ENCODE data around the gene THAP6. TPM values are rescaled to one million over a fixed set of nuclear protein-coding genes. Genes with fewer than 3 reads are reported as not detected.

Gene THAP6
- total RNA-seq, 1 experiment from 2014 or later, result 11.7 TPM

GRCh38 chr4:75527482-75527881 lies 13.2 kb downstream of the THAP6 start:
- H2BK15ac ChIP-seq (ENCODE audit: low read depth, low read length), result no peak overlapping the region
- no peak overlapping the region for H3K4me2 ChIP-seq (ENCODE audit: insufficient read depth, insufficient read length, low read length)
- peaks cover 3% of the 10 kb centered on the region for H3K79me1 ChIP-seq (ENCODE audit: insufficient read depth, low read depth, low read length, poor library complexity, severe bottlenecking)
- H3K36me3 Mint-ChIP-seq (ENCODE audit: insufficient read depth in 1 of 3, low read depth in 3 of 3), result peaks cover 34 to 73% (median 70%) of the 10 kb centered on the region in 3 experiments
- H3K79me2 ChIP-seq (ENCODE audit: insufficient read depth, low read length), result no peaks in the 10 kb centered on the region
- H3K56ac ChIP-seq (ENCODE audit: insufficient read length, low read depth, low read length), result no peak overlapping the region
- no peak overlapping the region for H2BK12ac ChIP-seq (ENCODE audit: insufficient read length, low read depth, low read length)
- H3T11ph ChIP-seq (ENCODE audit: low read length), result no peak overlapping the region
- no peaks in the 10 kb centered on the region for H3K27me3 Mint-ChIP-seq (ENCODE audit: low read depth)
- H3K4me3 Mint-ChIP-seq, result no peak overlapping the region
- no peak for DNase-seq
- H3K4ac ChIP-seq (ENCODE audit: low read depth, low read length), result no peak overlapping the region
- no peak overlapping the region for H3K18ac ChIP-seq (ENCODE audit: insufficient read length, low read depth, low read length)
- no peak overlapping the region for H2BK5ac ChIP-seq (ENCODE audit: insufficient read length, low read length)
- H3K9me3 Mint-ChIP-seq, result peaks cover 10 to 12% of the 10 kb centered on the region in 2 experiments
- no peak overlapping the region for H3K23ac ChIP-seq (ENCODE audit: insufficient read length, low read depth, low read length)
- no peak overlapping the region for H3K27ac ChIP-seq (ENCODE audit: insufficient read length, low read depth, low read length)
- H3K27me3 ChIP-seq (ENCODE audit: insufficient read depth, low read length), result no peaks in the 10 kb centered on the region
- no peak overlapping the region for H4K5ac ChIP-seq (ENCODE audit: insufficient read length, low read depth, low read length)
- no peaks in the 10 kb centered on the region for H3K4me1 Mint-ChIP-seq
- no peaks in the 10 kb centered on the region for H4K20me1 ChIP-seq (ENCODE audit: control insufficient read depth, insufficient read depth, insufficient read length)
- H2BK20ac ChIP-seq (ENCODE audit: low read depth, low read length, poor library complexity, severe bottlenecking), result no peak overlapping the region
- H4K91ac ChIP-seq (ENCODE audit: insufficient read length, low read depth, low read length), result no peak overlapping the region
- no peak overlapping the region for H2AFZ ChIP-seq (ENCODE audit: low read length)
- H4K8ac ChIP-seq (replicated peaks; ENCODE audit: insufficient read length, low read depth, low read length), result no peak overlapping the region
- H3K23me2 ChIP-seq (ENCODE audit: insufficient read length, low read depth, low read length, poor library complexity, severe bottlenecking), result no peaks in the 10 kb centered on the region
- no peak overlapping the region for H3K14ac ChIP-seq (ENCODE audit: insufficient read depth, low read length)
- H3K4me1 ChIP-seq (ENCODE audit: insufficient read depth, low read length), result no peaks in the 10 kb centered on the region
- no peaks in the 10 kb centered on the region for H3K9me3 ChIP-seq (ENCODE audit: control insufficient read depth, low read depth, low read length)
- H3K9ac ChIP-seq (ENCODE audit: extremely low read depth, insufficient read length, low read length), result no peak overlapping the region
- no peak overlapping the region for H2BK120ac ChIP-seq (ENCODE audit: low read depth, low read length, poor library complexity, severe bottlenecking)
- no peak overlapping the region for H3K27ac Mint-ChIP-seq
- no peak for TF ChIP-seq CTCF (conservative IDR thresholded peaks at IDR 0.05)
- H2AK5ac ChIP-seq (ENCODE audit: insufficient read length, low read length), result no peak overlapping the region
